H1 (cell line): ENCODE data around the gene ANKDD1A. TPM values are rescaled to one million over a fixed set of nuclear protein-coding genes. Genes with fewer than 3 reads are reported as not detected.

Experiments
- BRCA1 ChIP-seq: IDR thresholded peaks from 2 replicates; pipeline ENCODE4 v1.6.1; 2012; ENCODE audit warnings: low read depth, low read length, improper control_type of control experiment
- CHD7 ChIP-seq: fragments of 300-600 bp; sonication (generic); IDR thresholded peaks from 2 replicates; pipeline ENCODE4 v1.7.1; 2012; ENCODE audit warnings: low read length, moderate library complexity, mild to moderate bottlenecking, inconsistent platforms; ENCODE audit not compliant: insufficient replicate concordance
- CREB1 ChIP-seq: IDR thresholded peaks from 2 replicates; pipeline ENCODE4 v1.6.1; 2012; ENCODE audit warnings: inconsistent platforms
- CTBP2 ChIP-seq: IDR thresholded peaks from 2 replicates; pipeline ENCODE4 v1.7.0; 2011; ENCODE audit warnings: borderline replicate concordance, mild to moderate bottlenecking, moderate library complexity, mixed read lengths, low read length; ENCODE audit not compliant: insufficient read depth, insufficient read length
- FOSL1 ChIP-seq: IDR thresholded peaks from 2 replicates; pipeline ENCODE4 v1.6.1; 2011; ENCODE audit warnings: mild to moderate bottlenecking, low read depth, low read length, moderate library complexity; ENCODE audit not compliant: insufficient read depth
- HDAC6 ChIP-seq: IDR thresholded peaks from one replicate; pipeline ENCODE4 v1.7.1; 2012; ENCODE audit warnings: low read depth, mild to moderate bottlenecking, inconsistent platforms, low read length, moderate library complexity
- NANOG ChIP-seq: IDR thresholded peaks from 2 replicates; pipeline ENCODE4 v1.6.1; 2011; ENCODE audit warnings: low read length, low read depth, mild to moderate bottlenecking, inconsistent platforms; ENCODE audit not compliant: insufficient read depth, poor library complexity, severe bottlenecking
- NRF1 ChIP-seq: IDR thresholded peaks from 2 replicates; pipeline ENCODE4 v1.6.1; 2011; ENCODE audit warnings: mild to moderate bottlenecking, low read depth, low read length, improper control_type of control experiment
- SP2 ChIP-seq: IDR thresholded peaks from 2 replicates; pipeline ENCODE4 v1.6.1; 2012; ENCODE audit warnings: mild to moderate bottlenecking, low read length, inconsistent platforms
- TCF12 ChIP-seq: IDR thresholded peaks from 2 replicates; pipeline ENCODE4 v1.6.1; 2011; ENCODE audit warnings: low read depth, mild to moderate bottlenecking, low read length
- YY1 ChIP-seq: IDR thresholded peaks from 2 replicates; pipeline ENCODE4 v1.6.1; 2011; ENCODE audit warnings: low read depth, mild to moderate bottlenecking, low read length
- polyA plus RNA-seq, 7 experiments: library from polyadenylated mRNA; depleted of rRNA in 3 of 7; stranded (reverse) in 5 of 7; unstranded in 2 of 7; fragments of >200 nt in 5 of 7; fragments of 200-250 nt in 2 of 7; gene quantifications; 1 replicate in 5 of 7; 2 replicates in 1 of 7; 4 replicates in 1 of 7; pipeline versions ENCODE4 v1.2.1 to v1.2.3, GENCODE V29; 2011 to 2013; ENCODE audit warnings: missing spikeins in 2 of 7, mixed read lengths in 2 of 7
- total RNA-seq: library from RNA; stranded (reverse); fragmentation: NEBNext Ultra II Directional; extraction: Animal tissue kit (Norgen Biotek cat#: 25700); gene quantifications from 2 replicates; pipeline ENCODE4 v1.2.1, GENCODE V29; 2021

The ANKDD1A gene
- total and polyA plus RNA-seq, 2 of the 8 experiments (the other 6 are each of a cell fraction or from before 2014, with no cell fraction given), result 4.1 to 5.0 TPM

GRCh38 chr15:64895285-64896065 lies 16.2 kb upstream of the ANKDD1A start (continued):
- no peak for TF ChIP-seq CHD7
- no peak for TF ChIP-seq YY1
- TF ChIP-seq CREB1, result no peak
- no peak for TF ChIP-seq BRCA1
- TF ChIP-seq CTBP2, result no peak
- TF ChIP-seq SP2, result no peak
- TF ChIP-seq TCF12, result no peak
- no peak for TF ChIP-seq FOSL1
- no peak for TF ChIP-seq NANOG
- TF ChIP-seq NRF1, result no peak
- no peak for TF ChIP-seq HDAC6
